Right atrium auricular region (tissue), 2 donors: ENCODE measurements around the gene PRPF39. TPM values are rescaled to one million over a fixed set of nuclear protein-coding genes. Genes with fewer than 3 reads are reported as not detected.

Experiments
- DNase-seq: peaks from one replicate; pipeline ENCODE4 v3.0.0-alpha.2; 2019; ENCODE audit warnings: low spot score
- H3K27ac ChIP-seq, 2 donors: fragments of 200-600 bp; sonication (generic); 1 replicate in 1 of 2; 2 replicates in 1 of 2; pipeline ENCODE4 v1.5.1; 2016 to 2019
- H3K27me3 ChIP-seq, 2 donors: fragments of 200-600 bp; sonication (generic); one replicate each; pipeline versions ENCODE4 v1.5.1 to v1.6.0; 2017 to 2019
- H3K36me3 ChIP-seq: fragments of 200-600 bp; sonication (generic); one replicate; pipeline ENCODE4 v1.5.1; 2016
- H3K4me1 ChIP-seq, 2 donors: fragments of 200-600 bp; sonication (generic); one replicate each; pipeline versions ENCODE4 v1.5.1 to v1.6.0; 2017 to 2019
- H3K4me3 ChIP-seq, 2 donors: fragments of 200-600 bp; sonication (generic); 1 replicate in 1 of 2; 2 replicates in 1 of 2; pipeline ENCODE4 v1.5.1; 2017 to 2019; ENCODE audit warnings: mild to moderate bottlenecking in 1 of 2, moderate library complexity in 1 of 2
- H3K9me3 ChIP-seq, 2 donors: fragments of 200-600 bp; sonication (generic); one replicate each; pipeline ENCODE4 v1.5.1; 2019
- total RNA-seq, 2 donors: library from RNA; depleted of rRNA; stranded (reverse); fragments of >200 nt; gene quantifications; one replicate each; pipeline ENCODE4 v1.1.0, GENCODE V29; 2016
- TF ChIP-seq, protein P1 (sequence below), 2 donors: fragments of 200-600 bp; sonication (generic); IDR thresholded peaks; one replicate each; pipeline ENCODE4 v1.5.1; 2019; ENCODE audit warnings: antibody characterized with exemption in 2 of 2

PRPF39 gene
- total RNA-seq, 2 donors from 2014 or later = 7.8 to 8.0 TPM

DNA sequence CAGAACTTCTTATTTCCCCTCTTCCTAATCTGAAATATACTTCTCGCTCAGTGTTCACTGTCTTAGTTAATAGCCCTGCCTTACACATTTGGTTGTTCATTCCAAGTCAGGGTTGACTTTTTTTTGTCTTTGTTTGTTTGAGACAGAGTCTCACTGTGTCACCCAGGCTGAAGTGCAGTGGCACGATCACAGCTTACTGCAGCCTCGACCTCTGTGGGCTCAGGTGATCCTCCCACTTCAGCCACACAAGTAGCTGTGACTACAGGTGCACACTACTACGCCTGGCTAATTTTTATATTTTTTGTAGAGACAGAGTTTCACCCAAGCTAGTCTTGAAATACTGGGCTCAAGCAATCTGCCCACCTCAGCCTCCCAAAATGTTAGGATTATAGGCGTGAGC, 42.3 kb upstream of the PRPF39 start:
- no peaks in the 10 kb centered on the region for H3K4me1 ChIP-seq
- no peaks in the 10 kb centered on the region for H3K27me3 ChIP-seq
- H3K9me3 ChIP-seq = no peaks in the 10 kb centered on the region
- TF ChIP-seq, protein P1, sequence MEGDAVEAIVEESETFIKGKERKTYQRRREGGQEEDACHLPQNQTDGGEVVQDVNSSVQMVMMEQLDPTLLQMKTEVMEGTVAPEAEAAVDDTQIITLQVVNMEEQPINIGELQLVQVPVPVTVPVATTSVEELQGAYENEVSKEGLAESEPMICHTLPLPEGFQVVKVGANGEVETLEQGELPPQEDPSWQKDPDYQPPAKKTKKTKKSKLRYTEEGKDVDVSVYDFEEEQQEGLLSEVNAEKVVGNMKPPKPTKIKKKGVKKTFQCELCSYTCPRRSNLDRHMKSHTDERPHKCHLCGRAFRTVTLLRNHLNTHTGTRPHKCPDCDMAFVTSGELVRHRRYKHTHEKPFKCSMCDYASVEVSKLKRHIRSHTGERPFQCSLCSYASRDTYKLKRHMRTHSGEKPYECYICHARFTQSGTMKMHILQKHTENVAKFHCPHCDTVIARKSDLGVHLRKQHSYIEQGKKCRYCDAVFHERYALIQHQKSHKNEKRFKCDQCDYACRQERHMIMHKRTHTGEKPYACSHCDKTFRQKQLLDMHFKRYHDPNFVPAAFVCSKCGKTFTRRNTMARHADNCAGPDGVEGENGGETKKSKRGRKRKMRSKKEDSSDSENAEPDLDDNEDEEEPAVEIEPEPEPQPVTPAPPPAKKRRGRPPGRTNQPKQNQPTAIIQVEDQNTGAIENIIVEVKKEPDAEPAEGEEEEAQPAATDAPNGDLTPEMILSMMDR (IDR thresholded peaks at IDR 0.05) = no peak
- H3K27ac ChIP-seq = no peak overlapping the region
- H3K4me3 ChIP-seq = no peak overlapping the region
- no peak for DNase-seq
- peaks cover 40% of the 10 kb centered on the region for H3K36me3 ChIP-seq

DNA sequence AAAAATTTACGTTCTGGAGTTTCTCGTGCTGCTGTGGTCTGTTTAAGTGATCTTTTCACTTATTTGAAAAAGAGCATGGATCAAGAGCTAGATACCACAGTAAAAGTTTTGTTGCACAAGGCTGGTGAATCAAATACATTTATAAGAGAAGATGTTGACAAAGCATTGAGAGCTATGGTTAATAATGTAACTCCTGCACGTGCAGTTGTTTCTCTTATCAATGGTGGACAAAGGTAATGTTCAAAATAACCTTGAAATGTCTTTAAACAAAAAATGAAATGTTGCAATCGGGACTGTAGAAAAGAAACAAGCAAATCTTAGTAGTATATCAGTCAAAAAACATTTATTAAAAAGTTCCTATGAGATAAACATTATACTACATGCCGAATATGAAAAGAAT, 39.3 kb upstream of the PRPF39 start:
- peaks cover 36% of the 10 kb centered on the region for H3K36me3 ChIP-seq
- DNase-seq = no peak
- H3K9me3 ChIP-seq = no peaks in the 10 kb centered on the region

DNA sequence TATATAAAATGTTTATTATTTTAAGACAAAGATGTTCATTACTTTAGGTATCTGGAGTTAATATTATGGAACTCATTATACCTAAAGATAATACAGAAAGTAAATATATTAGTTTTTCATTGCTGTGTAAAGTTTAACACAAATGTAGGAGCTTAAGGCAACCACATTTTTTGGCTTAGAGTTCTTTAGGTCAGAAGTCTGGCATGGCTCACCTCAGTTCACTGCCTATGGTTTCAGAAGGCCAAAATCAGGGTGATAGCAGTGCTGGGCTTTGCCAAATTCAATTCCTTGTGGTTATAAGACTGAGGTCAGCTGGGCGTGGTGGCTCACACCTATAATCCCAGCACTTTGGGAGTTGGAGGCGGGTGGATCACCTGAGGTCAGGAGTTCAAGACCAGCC, 35.5 kb upstream of the PRPF39 start:
- Histone ChIP-seq H3K27ac (no peak overlapping the region), H3K27me3 (no peaks in the 10 kb centered on the region), H3K4me3 (no peak overlapping the region), H3K9me3 (no peaks in the 10 kb centered on the region), H3K4me1 (no peaks in the 10 kb centered on the region), H3K36me3 (peaks cover 39% of the 10 kb centered on the region)
- TF ChIP-seq, protein P1 (IDR thresholded peaks at IDR 0.05) = no peak
- DNase-seq = no peak

More for the DNA sequence above, 39.3 kb upstream of the PRPF39 start:
- H3K4me3 ChIP-seq = no peak overlapping the region
- H3K27me3 ChIP-seq = no peaks in the 10 kb centered on the region
- H3K4me1 ChIP-seq = no peaks in the 10 kb centered on the region
- H3K27ac ChIP-seq = no peak overlapping the region
- TF ChIP-seq, protein P1 (IDR thresholded peaks at IDR 0.05) = no peak

DNA sequence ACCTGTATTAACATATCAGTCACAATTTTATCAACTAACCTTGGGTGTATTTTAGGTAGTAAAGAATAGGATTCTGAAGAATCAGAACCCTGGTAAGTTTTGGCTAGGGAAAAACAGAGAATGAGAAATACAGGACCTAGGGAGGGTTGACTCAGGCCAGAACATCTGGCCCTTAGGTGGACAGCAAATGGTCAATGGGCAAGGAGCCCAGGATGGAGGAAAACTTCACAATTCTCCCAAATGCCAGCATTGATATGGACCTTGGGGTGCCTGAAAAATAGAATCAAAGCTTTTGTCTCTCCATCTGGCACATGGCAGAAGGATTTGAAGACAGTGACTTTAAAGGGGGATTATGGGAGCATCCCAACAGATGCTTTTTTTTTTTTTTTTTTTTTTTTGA, 32.7 kb upstream of the PRPF39 start:
- Histone ChIP-seq H3K36me3 (peaks cover 46% of the 10 kb centered on the region), H3K9me3 (no peaks in the 10 kb centered on the region), H3K27ac (no peak overlapping the region), H3K4me3 (no peak overlapping the region), H3K4me1 (no peaks in the 10 kb centered on the region), H3K27me3 (no peaks in the 10 kb centered on the region)
- DNase-seq = no peak
- TF ChIP-seq, protein P1 (IDR thresholded peaks at IDR 0.05) = no peak

DNA sequence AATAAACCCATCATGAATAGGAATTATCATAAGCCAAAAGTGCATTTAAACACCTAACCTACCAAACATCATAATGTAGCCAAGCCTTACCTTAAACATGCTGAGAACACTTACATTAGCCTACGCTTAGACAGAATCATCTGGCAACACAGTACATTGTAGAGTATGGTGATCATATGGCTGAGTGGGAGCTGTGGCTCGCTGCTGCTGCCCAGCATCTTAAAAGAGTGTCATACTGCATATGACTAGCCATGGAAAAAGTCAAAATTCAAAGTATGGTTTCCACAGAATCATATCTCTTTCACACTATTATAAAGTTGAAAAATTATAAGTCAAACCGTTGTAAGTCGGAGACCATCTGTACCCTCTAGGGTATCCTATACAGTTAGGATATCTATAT, 32.0 kb upstream of the PRPF39 start:
- Histone ChIP-seq H3K9me3 (peaks cover 0 to 5% of the 10 kb centered on the region in 2 donors), H3K4me3 (no peak overlapping the region), H3K36me3 (peaks cover 39% of the 10 kb centered on the region), H3K4me1 (no peaks in the 10 kb centered on the region), H3K27ac (no peak overlapping the region), H3K27me3 (no peaks in the 10 kb centered on the region)
- DNase-seq = no peak
- TF ChIP-seq, protein P1 (IDR thresholded peaks at IDR 0.05) = no peak

DNA sequence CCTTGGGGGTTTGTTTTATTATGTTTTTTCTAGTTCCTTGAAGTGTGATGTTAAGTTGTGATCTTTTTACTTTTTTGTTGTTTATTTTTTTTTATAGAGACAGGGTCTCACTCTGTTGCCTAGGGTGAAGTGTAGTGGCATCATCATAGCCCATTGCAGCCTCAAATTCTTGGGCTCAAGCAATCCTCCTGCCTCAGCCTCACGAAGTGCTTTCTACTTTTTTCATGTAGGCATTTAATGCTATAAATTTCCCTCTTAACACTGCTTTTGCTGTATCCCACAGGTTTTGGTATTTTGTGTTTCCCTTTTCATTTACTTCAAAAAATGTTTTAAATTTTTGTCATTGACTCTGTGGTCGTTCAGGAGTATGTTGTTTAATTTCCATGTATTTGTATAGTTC, 26.6 kb upstream of the PRPF39 start:
- H3K27ac ChIP-seq = no peak overlapping the region
- no peaks in the 10 kb centered on the region for H3K27me3 ChIP-seq
- H3K9me3 ChIP-seq = peaks cover 0 to 7% of the 10 kb centered on the region in 2 donors
- no peak overlapping the region for H3K4me3 ChIP-seq
- no peak for DNase-seq
- H3K4me1 ChIP-seq = no peaks in the 10 kb centered on the region
- H3K36me3 ChIP-seq = peaks cover 25% of the 10 kb centered on the region
- TF ChIP-seq, protein P1 (IDR thresholded peaks at IDR 0.05) = no peak
